HepG2 (cell line): ENCODE measurements around the gene LIME1. TPM values are rescaled to one million over a fixed set of nuclear protein-coding genes. Genes with fewer than 3 reads are reported as not detected.

Experiments used
- E2F2 ChIP-seq: sonication (generic); formaldehyde crosslinking; IDR thresholded peaks from 2 replicates; pipeline ENCODE4 v1.4.0; 2020; ENCODE audit warnings: missing genetic modification reagents, borderline replicate concordance
- FLYWCH1 ChIP-seq: sonication (generic); formaldehyde crosslinking; IDR thresholded peaks from 2 replicates; pipeline ENCODE4 v1.8.1; 2023; ENCODE audit warnings: mild to moderate bottlenecking, missing genetic modification reagents
- KDM2A ChIP-seq: sonication (generic); formaldehyde crosslinking; IDR thresholded peaks from 2 replicates; pipeline ENCODE4 v1.4.0; 2020; ENCODE audit warnings: low read depth, missing genetic modification reagents, borderline replicate concordance
- MLX ChIP-seq: IDR thresholded peaks from 2 replicates; pipeline ENCODE4 v1.6.1; 2016
- NFRKB ChIP-seq: fragments of 450-650 bp; IDR thresholded peaks from 2 replicates; pipeline ENCODE4 v1.6.1; 2017
- PRDM4 ChIP-seq: sonication (generic); formaldehyde crosslinking; IDR thresholded peaks from 2 replicates; pipeline ENCODE4 v1.9.0; 2021; ENCODE audit warnings: missing genetic modification reagents, borderline replicate concordance
- RFXANK ChIP-seq: IDR thresholded peaks from 2 replicates; pipeline ENCODE4 v1.6.1; 2016
- RFXAP ChIP-seq: sonication (generic); formaldehyde crosslinking; IDR thresholded peaks from 2 replicates; pipeline ENCODE4 v1.4.0; 2020; ENCODE audit warnings: missing genetic modification reagents, borderline replicate concordance
- RXRA ChIP-seq: sonication (generic); formaldehyde crosslinking; IDR thresholded peaks from 2 replicates; pipeline ENCODE4 v1.5.1; 2020; ENCODE audit warnings: missing genetic modification reagents
- RXRB ChIP-seq: IDR thresholded peaks from 2 replicates; pipeline ENCODE4 v1.6.1; 2016; ENCODE audit warnings: borderline replicate concordance, missing genetic modification reagents, missing compliant biosample characterization
- SAFB2 ChIP-seq: sonication (generic); formaldehyde crosslinking; IDR thresholded peaks from 2 replicates; pipeline ENCODE4 v1.5.1; 2020; ENCODE audit warnings: missing genetic modification reagents, low read depth, mild to moderate bottlenecking, borderline replicate concordance
- SSRP1 ChIP-seq: IDR thresholded peaks from 2 replicates; pipeline ENCODE4 v1.6.1; 2016; ENCODE audit warnings: control low read depth
- TCF7 ChIP-seq: sonication (generic); IDR thresholded peaks from 2 replicates; pipeline ENCODE4 v1.6.1; 2016; ENCODE audit warnings: antibody characterized with exemption, low read depth
- ZFP1 ChIP-seq: IDR thresholded peaks from 2 replicates; pipeline ENCODE4 v1.6.1; 2016
- ZNF629 ChIP-seq: sonication (generic); formaldehyde crosslinking; conservative IDR thresholded peaks from 2 replicates; pipeline ENCODE4 v1.5.0; 2020; ENCODE audit warnings: missing genetic modification reagents
- ZNF646 ChIP-seq: sonication (generic); formaldehyde crosslinking; IDR thresholded peaks from 2 replicates; pipeline ENCODE4 v1.9.0; 2021; ENCODE audit warnings: mild to moderate bottlenecking, missing genetic modification reagents
- ZNF709 ChIP-seq: sonication (generic); formaldehyde crosslinking; IDR thresholded peaks from 2 replicates; pipeline ENCODE4 v1.5.0; 2020; ENCODE audit warnings: mild to moderate bottlenecking, missing genetic modification reagents
- ZNF747 ChIP-seq: sonication (generic); formaldehyde crosslinking; IDR thresholded peaks from 2 replicates; pipeline ENCODE4 v1.8.1; 2023; ENCODE audit warnings: missing genetic modification reagents, mild to moderate bottlenecking, borderline replicate concordance
- ZNF784 ChIP-seq: sonication (generic); formaldehyde crosslinking; IDR thresholded peaks from 2 replicates; pipeline ENCODE4 v1.5.1; 2020; ENCODE audit warnings: missing genetic modification reagents, mild to moderate bottlenecking, borderline replicate concordance
- polyA plus RNA-seq, 8 experiments: library from polyadenylated mRNA; depleted of rRNA in 3 of 8; stranded (reverse) in 7 of 8; unstranded in 1 of 8; fragments of >200 nt; fragmentation: Illumina TruSeq in 4 of 8; extraction: Trizol in 4 of 8; gene quantifications; 2 replicates each; pipeline versions ENCODE4 v1.2.1 to v1.2.3, GENCODE V29; 2011 to 2016; ENCODE audit warnings: low read depth in 4 of 8, missing spikeins in 1 of 8, mixed read lengths in 1 of 8; ENCODE audit not compliant: insufficient read depth in 1 of 8
- total RNA-seq, 5 experiments: library from RNA; depleted of rRNA; stranded (reverse); fragments of >200 nt; fragmentation: Illumina TruSeq; extraction: Trizol; gene quantifications; 2 replicates each; pipeline ENCODE4 v1.2.3, GENCODE V29; 2016; ENCODE audit warnings: low read depth in 1 of 5

Gene LIME1
- total and polyA plus RNA-seq, 2 of the 13 experiments (the other 11 are each of a cell fraction or from before 2014, with no cell fraction given) = 13.0 to 61.5 TPM

- TF ChIP-seq ZNF646 (CRISPR knock-in tag) = no peak
- 0 out of 2 replicates have a peak, but pooled peaks have one; percentile 5 for TF ChIP-seq ZNF629
- TF ChIP-seq ZNF784 = no peak
- TF ChIP-seq ZNF747 = no peak
- no peak; the same call in 1 of the 2 replicates for TF ChIP-seq E2F2 (CRISPR knock-in tag)
- TF ChIP-seq ZFP1 (CRISPR knock-in tag) = no peak
- TF ChIP-seq TCF7 = no peak
- no peak for TF ChIP-seq MLX
- TF ChIP-seq RXRA (CRISPR knock-in tag) = 0 out of 2 replicates have a peak, but pooled peaks have one; percentile 48
- no peak for TF ChIP-seq FLYWCH1 (CRISPR knock-in tag)
- no peak for TF ChIP-seq KDM2A (CRISPR knock-in tag)
- TF ChIP-seq SSRP1 (CRISPR knock-in tag) = no peak
- no peak for TF ChIP-seq NFRKB
- TF ChIP-seq PRDM4 (CRISPR knock-in tag) = no peak
- TF ChIP-seq RFXAP (CRISPR knock-in tag) = no peak
- TF ChIP-seq ZNF709 (CRISPR knock-in tag) = no peak
- no peak for TF ChIP-seq RFXANK (CRISPR knock-in tag)
- TF ChIP-seq SAFB2 = no peak
- no peak for TF ChIP-seq RXRB (CRISPR knock-in tag)
These were observed 27.9 kb upstream of the LIME1 start (continued) for GRCh38 chr20:63708301-63709148.
